Breast epithelium (tissue), 3 donors: Measurements from ENCODE around the gene NDC80.

Experiments
- POLR2A ChIP-seq: fragments of 450-650 bp; IDR thresholded peaks from one replicate; pipeline ENCODE4 v1.6.1; 2016; ENCODE audit warnings: antibody characterized with exemption, mild to moderate bottlenecking, moderate library complexity
- POLR2AphosphoS5 ChIP-seq, 3 donors: sonication (generic); formaldehyde crosslinking; IDR thresholded peaks; one replicate each; pipeline ENCODE4 v1.6.1; 2017; ENCODE audit warnings: antibody characterized with exemption in 3 of 3
- TF ChIP-seq, protein P1 (sequence below), 3 donors: fragments of 450-650 bp; IDR thresholded peaks; one replicate each; pipeline ENCODE4 v1.5.1; 2016 to 2017; ENCODE audit warnings: antibody characterized with exemption in 3 of 3, mild to moderate bottlenecking in 3 of 3, moderate library complexity in 3 of 3

DNA sequence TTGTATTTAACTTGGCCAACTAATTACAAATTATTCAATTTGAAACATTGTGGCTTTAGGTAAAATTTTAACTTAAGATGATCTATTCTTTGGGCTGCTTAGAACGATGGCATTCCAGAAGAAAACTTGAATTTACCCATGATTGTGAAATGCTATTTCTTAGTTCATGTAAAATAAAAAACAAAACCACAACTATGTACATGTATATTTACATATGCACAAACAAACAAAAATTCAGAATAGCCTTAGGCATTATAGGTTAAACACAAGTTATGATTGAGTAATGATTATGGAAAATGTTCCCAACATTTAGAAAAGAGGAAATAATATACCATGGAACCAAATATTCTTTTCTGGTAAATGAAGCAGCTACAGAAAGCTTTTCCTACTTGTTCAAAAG lies 80.6 kb downstream of the NDC80 start:
- TF ChIP-seq, protein P1, sequence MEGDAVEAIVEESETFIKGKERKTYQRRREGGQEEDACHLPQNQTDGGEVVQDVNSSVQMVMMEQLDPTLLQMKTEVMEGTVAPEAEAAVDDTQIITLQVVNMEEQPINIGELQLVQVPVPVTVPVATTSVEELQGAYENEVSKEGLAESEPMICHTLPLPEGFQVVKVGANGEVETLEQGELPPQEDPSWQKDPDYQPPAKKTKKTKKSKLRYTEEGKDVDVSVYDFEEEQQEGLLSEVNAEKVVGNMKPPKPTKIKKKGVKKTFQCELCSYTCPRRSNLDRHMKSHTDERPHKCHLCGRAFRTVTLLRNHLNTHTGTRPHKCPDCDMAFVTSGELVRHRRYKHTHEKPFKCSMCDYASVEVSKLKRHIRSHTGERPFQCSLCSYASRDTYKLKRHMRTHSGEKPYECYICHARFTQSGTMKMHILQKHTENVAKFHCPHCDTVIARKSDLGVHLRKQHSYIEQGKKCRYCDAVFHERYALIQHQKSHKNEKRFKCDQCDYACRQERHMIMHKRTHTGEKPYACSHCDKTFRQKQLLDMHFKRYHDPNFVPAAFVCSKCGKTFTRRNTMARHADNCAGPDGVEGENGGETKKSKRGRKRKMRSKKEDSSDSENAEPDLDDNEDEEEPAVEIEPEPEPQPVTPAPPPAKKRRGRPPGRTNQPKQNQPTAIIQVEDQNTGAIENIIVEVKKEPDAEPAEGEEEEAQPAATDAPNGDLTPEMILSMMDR (IDR thresholded peaks at IDR 0.05) = no peak
- TF ChIP-seq POLR2AphosphoS5 (IDR thresholded peaks at IDR 0.05) = no peak
- no peak for TF ChIP-seq POLR2A
